GM12892 (cell line): ENCODE measurements around the gene KLHL12.

ENCODE experiments used
- POLR2A ChIP-seq: IDR thresholded peaks from 2 replicates; pipeline ENCODE4 v1.6.1; 2011; ENCODE audit warnings: low read depth, low read length, control low read depth
- POLR2AphosphoS5 ChIP-seq: IDR thresholded peaks from 2 replicates; pipeline ENCODE4 v1.6.1; 2011; ENCODE audit warnings: low read depth, low read length, control low read depth
- TAF1 ChIP-seq: IDR thresholded peaks from 2 replicates; pipeline ENCODE4 v1.6.1; 2011; ENCODE audit warnings: low read depth, mild to moderate bottlenecking, control low read depth, low read length, borderline replicate concordance

- TF ChIP-seq TAF1 (no peak), POLR2AphosphoS5 (no peak), POLR2A (no peak)
Observed at GRCh38 chr1:202919615-202920014, 7.4 kb downstream of the KLHL12 start.
